Tibial nerve (tissue), 4 donors: Measurements from ENCODE around the gene AMACR. TPM values are rescaled to one million over a fixed set of nuclear protein-coding genes. Genes with fewer than 3 reads are reported as not detected.
A peak's percentile ranks its signal among the peaks of the same experiment; 100 is the strongest.

Experiments
- DNase-seq, 2 donors: peaks; one replicate each; pipeline ENCODE4 v3.0.0-alpha.2; 2019; ENCODE audit warnings: low spot score in 2 of 2
- H3K27ac ChIP-seq, 4 donors: fragments of 200-600 bp; sonication (generic) in 3 of 4; one replicate each; pipeline ENCODE4 v1.5.1; 2017 to 2019; ENCODE audit warnings: mild to moderate bottlenecking in 1 of 4
- H3K27me3 ChIP-seq, 2 donors: fragments of 200-600 bp; sonication (generic) in 1 of 2; one replicate each; pipeline versions ENCODE4 v1.5.1 to v1.6.0; 2017 to 2019
- H3K36me3 ChIP-seq, 3 donors: fragments of 200-600 bp; sonication (generic); one replicate each; pipeline ENCODE4 v1.5.1; 2018 to 2019
- H3K4me1 ChIP-seq, 4 donors: fragments of 200-600 bp; sonication (generic) in 3 of 4; one replicate each; pipeline ENCODE4 v1.5.1; 2017 to 2019
- H3K4me3 ChIP-seq, 4 donors: fragments of 200-600 bp; sonication (generic) in 3 of 4; one replicate each; pipeline ENCODE4 v1.5.1; 2017 to 2019; ENCODE audit warnings: mild to moderate bottlenecking in 1 of 4, moderate library complexity in 1 of 4
- H3K9me3 ChIP-seq, 4 donors: fragments of 200-600 bp; sonication (generic) in 3 of 4; one replicate each; pipeline ENCODE4 v1.5.1; 2017 to 2019
- CTCF ChIP-seq, 5 experiments: fragments of 200-600 bp in 3 of 5; fragments of 450-650 bp in 2 of 5; sonication (generic) in 3 of 5; IDR thresholded peaks; one replicate each; pipeline ENCODE4 v1.5.1; 2016 to 2019; ENCODE audit warnings: antibody characterized with exemption in 5 of 5, mild to moderate bottlenecking in 3 of 5, moderate library complexity in 2 of 5
- EP300 ChIP-seq, 2 donors: sonication (generic); formaldehyde crosslinking; IDR thresholded peaks; one replicate each; pipeline ENCODE4 v1.6.1; 2017; ENCODE audit warnings: antibody characterized with exemption in 2 of 2, mild to moderate bottlenecking in 1 of 2
- POLR2A ChIP-seq, 2 donors: fragments of 450-650 bp; IDR thresholded peaks; one replicate each; pipeline ENCODE4 v1.6.1; 2017; ENCODE audit warnings: antibody characterized with exemption in 2 of 2, mild to moderate bottlenecking in 2 of 2, moderate library complexity in 2 of 2
- WGBS, 2 donors: methylation state at CpG; one replicate each; pipeline ENCODE4 v1.1.5; 2018; 5-methylcytosine and 5-hydroxymethylcytosine counted together
- total RNA-seq, 4 donors: library from RNA; depleted of rRNA; stranded (reverse); fragments of >200 nt; gene quantifications; one replicate each; pipeline ENCODE4 v1.1.0, GENCODE V29; 2016

AMACR gene
- total RNA-seq, 4 donors from 2014 or later, result 3.7 to 10.7 (median 7.5) TPM

GRCh38 chr5:33975852-33976251 is 32.0 kb downstream of the AMACR start:
- H3K36me3 ChIP-seq, result no peaks in the 10 kb centered on the region
- no peak overlapping the region for H3K4me3 ChIP-seq
- H3K27me3 ChIP-seq, result no peaks in the 10 kb centered on the region
- no peak overlapping the region for H3K27ac ChIP-seq
- no peaks in the 10 kb centered on the region for H3K9me3 ChIP-seq
- 34 to 49% methylated on average over 5 of the region's 5 CpGs for WGBS, 2 donors
- H3K4me1 ChIP-seq, result peaks cover 0 to 14% (median 0%) of the 10 kb centered on the region in 4 donors
- TF ChIP-seq EP300 (IDR thresholded peaks at IDR 0.05), result no peak
- no peak for DNase-seq

DNA sequence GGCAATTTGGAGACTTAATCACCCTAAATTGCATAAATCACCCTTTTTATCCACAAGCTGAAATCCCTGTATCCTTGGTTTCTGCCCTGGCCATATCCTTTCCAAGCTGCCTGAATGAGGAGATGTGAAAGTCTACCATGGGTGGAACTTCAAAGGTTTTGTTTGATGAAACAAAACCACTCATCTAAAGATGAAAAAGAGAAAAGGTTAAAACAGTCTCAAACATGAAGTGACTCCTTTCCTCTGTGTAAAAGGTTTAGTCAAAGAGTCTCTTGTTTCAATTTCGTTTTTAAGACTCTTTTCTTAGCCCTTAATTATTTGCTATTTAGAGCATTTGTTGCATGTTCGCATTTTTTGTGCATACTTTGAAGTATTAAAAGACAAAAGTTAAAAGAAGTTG is 34.6 kb downstream of the AMACR start:
- Histone ChIP-seq H3K27me3 (no peaks in the 10 kb centered on the region), H3K4me1 (peaks cover 0 to 14% (median 0%) of the 10 kb centered on the region in 4 donors), H3K36me3 (no peaks in the 10 kb centered on the region), H3K27ac (no peak overlapping the region), H3K4me3 (no peak overlapping the region), H3K9me3 (no peaks in the 10 kb centered on the region)
- TF ChIP-seq POLR2A (IDR thresholded peaks at IDR 0.05) (no peak), EP300 (IDR thresholded peaks at IDR 0.05) (no peak), CTCF (IDR thresholded peaks at IDR 0.05) (no peak)
- 44 to 52% methylated on average over 2 of the region's 2 CpGs for WGBS, 2 donors
- no peak for DNase-seq

GRCh38 chr5:33969572-33970452 is 38.0 kb downstream of the AMACR start:
- no peaks in the 10 kb centered on the region for H3K27me3 ChIP-seq
- no peaks in the 10 kb centered on the region for H3K4me1 ChIP-seq
- H3K9me3 ChIP-seq, result no peaks in the 10 kb centered on the region
- WGBS, 2 donors, result 55 to 56% methylated on average over 9 to 10 of the region's 10 CpGs
- TF ChIP-seq EP300 (IDR thresholded peaks at IDR 0.05) (no peak), CTCF (IDR thresholded peaks at IDR 0.05) (peak; percentile 24 to 56 (median 45)), POLR2A (IDR thresholded peaks at IDR 0.05) (no peak)
- DNase-seq, result no peak
- no peak overlapping the region for H3K4me3 ChIP-seq
- no peaks in the 10 kb centered on the region for H3K36me3 ChIP-seq
- H3K27ac ChIP-seq, result no peak overlapping the region

DNA sequence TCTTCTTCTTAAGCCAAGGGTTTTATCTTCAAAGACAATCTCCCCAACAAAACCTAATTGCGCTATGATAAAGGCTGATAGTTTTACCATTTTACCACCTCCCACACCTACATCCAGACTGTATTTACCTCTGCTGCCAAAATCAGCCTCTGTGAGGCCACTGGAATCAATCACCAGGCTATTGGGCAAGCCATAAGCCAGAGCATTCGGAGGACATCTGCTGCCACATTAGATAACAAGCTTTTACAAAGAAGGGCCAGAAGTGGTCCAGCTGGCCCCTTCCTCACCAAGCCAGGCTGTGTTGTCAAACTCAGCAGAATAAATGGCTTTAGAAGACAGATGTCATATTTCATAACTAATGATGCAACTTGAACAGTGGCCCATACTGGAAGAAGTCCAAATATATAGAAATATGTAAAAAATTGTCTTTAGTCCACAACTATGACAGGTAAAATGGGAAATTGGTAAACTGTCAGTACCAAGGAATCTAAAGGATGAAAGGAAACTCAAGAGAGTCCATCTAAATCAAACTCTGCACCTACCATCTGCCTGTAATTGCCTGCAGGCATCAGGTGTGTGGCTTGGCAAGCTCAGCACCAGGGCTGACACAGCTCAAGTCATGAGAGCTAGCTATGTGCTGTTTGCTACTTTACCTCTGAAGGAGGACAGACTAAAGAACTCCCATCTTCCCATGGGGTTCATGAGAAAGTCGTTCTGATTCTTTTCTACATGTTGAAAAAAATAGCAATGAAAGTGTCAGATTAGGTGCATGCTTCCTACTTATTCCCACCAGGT is 39.4 kb downstream of the AMACR start:
- TF ChIP-seq EP300 (IDR thresholded peaks at IDR 0.05) (no peak), CTCF (IDR thresholded peaks at IDR 0.05) (no peak), POLR2A (IDR thresholded peaks at IDR 0.05) (no peak)
- no peak for DNase-seq
- H3K27ac ChIP-seq, result no peak overlapping the region
- 76 to 88% methylated on average over 3 of the region's 3 CpGs for WGBS, 2 donors
- H3K4me1 ChIP-seq, result no peaks in the 10 kb centered on the region
- no peaks in the 10 kb centered on the region for H3K36me3 ChIP-seq
- H3K9me3 ChIP-seq, result no peaks in the 10 kb centered on the region
- H3K27me3 ChIP-seq, result no peaks in the 10 kb centered on the region
- H3K4me3 ChIP-seq, result no peak overlapping the region

GRCh38 chr5:33966805-33967204 is 41.0 kb downstream of the AMACR start:
- Histone ChIP-seq H3K36me3 (no peaks in the 10 kb centered on the region), H3K4me3 (no peak overlapping the region), H3K27me3 (no peaks in the 10 kb centered on the region), H3K9me3 (no peaks in the 10 kb centered on the region), H3K27ac (no peak overlapping the region), H3K4me1 (no peaks in the 10 kb centered on the region)
- 53 to 55% methylated on average over 2 of the region's 2 CpGs for WGBS, 2 donors
- DNase-seq, result no peak
- TF ChIP-seq CTCF (IDR thresholded peaks at IDR 0.05) (no peak), POLR2A (IDR thresholded peaks at IDR 0.05) (no peak), EP300 (IDR thresholded peaks at IDR 0.05) (no peak)
